ENCODE data around the gene RABAC1.
A peak's percentile ranks its signal among the peaks of the same experiment; 100 is the strongest.

Gene RABAC1

DNA sequence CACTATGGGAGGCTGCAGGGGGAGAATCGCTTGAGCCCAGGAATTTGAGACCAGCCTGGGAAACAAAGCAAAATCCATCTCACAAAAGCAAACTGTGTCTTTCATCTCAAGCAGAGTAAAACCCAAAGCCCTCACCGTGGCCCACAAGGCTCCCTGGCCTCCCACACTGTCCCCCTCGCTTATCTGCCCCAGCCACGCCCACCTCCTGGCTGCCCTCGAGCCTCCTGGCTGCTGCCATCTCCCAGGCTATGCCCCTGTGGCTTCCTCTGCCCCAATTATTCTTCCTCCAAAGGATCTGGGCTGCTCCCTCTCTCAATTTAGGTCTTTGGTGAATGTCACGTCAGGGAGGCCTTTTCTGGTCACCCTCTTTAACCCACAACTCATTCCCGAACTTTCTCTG lies 3.6 kb downstream of the RABAC1 start:
- TF ChIP-seq CTCF (IDR thresholded peaks at IDR 0.05), result no peak

GRCh38 chr19:41951686-41952172 lies 7.4 kb downstream of the RABAC1 start:
- TF ChIP-seq CTCF (IDR thresholded peaks at IDR 0.05), result peak; percentile 76

- no peak for TF ChIP-seq CTCF (IDR thresholded peaks at IDR 0.05)
Observed at GRCh38 chr19:41947091-41947490, 12.0 kb downstream of the RABAC1 start.

DNA sequence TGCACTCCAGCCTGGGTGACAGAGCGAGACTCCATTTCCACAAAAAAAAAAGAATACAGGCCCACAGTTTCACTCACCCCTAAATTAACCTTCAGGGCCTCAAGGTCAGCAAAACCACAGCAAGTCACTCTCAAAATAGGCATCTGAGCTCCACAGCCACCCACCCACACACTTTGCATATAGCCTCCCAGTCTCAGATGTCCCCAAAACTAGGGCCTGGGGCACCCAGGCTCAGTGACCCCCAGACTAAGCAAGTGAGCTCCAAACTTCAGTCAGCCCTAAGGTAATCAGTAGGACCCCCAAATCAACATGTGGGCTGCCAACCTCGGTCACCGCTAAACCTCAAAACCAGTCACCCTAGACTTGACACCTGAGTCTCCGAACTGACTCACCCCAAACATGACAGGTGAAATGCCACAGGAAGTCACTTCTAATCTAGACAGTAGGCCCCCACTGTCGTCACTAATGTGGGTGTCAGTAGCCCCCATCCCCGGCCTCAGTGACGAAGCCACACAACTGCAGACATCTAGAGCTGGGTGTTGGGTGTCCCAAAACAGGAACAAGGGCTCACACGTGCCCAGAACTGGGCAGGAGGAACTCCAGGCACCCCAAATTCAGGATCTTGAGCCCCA lies 13.9 kb downstream of the RABAC1 start:
- no peak for TF ChIP-seq CTCF (IDR thresholded peaks at IDR 0.05)

DNA sequence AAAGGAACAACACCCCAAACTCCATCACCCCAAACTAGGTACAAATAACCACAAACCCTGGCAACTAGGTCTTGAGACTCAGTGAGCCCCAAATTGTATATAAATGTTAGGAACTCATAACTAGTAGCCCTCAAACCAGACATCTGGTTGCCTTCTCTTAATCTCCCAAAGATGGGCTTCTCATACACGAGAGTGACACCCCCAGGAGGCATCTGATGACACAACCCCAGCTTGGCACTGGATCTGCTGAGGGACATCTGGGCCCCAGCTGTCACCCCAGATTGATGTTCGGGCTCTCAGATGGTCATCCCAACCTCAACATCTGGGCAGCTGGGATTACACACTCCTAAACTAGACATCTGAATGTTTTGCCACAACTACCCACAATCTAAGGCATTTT lies 14.8 kb downstream of the RABAC1 start:
- no peak for TF ChIP-seq CTCF (IDR thresholded peaks at IDR 0.05)

- no peak for TF ChIP-seq CTCF (IDR thresholded peaks at IDR 0.05)
Observed at GRCh38 chr19:41941410-41942202, 17.5 kb downstream of the RABAC1 start.

GRCh38 chr19:41940731-41941409 lies 18.3 kb downstream of the RABAC1 start:
- no peak for TF ChIP-seq CTCF (IDR thresholded peaks at IDR 0.05)
